ENCODE data around the gene LYPD6.

The LYPD6 gene

GRCh38 chr2:149443150-149443549 is 112.8 kb downstream of the LYPD6 start:
- no peak overlapping the region for H3K4me3 ChIP-seq (ENCODE audit: low read depth, low read length)
- H3K79me2 ChIP-seq, result no peaks in the 10 kb centered on the region
- no peaks in the 10 kb centered on the region for H3K9me3 ChIP-seq (ENCODE audit: control insufficient read depth, low read length)
- peaks cover 42% of the 10 kb centered on the region for H3K4me1 ChIP-seq
- H3K27ac ChIP-seq, result no peak overlapping the region
- no peak overlapping the region for H3K4me2 ChIP-seq (ENCODE audit: low read length)
- no peak overlapping the region for H3K9ac ChIP-seq
- no peak overlapping the region for H2AFZ ChIP-seq
- H3K36me3 ChIP-seq (ENCODE audit: control insufficient read depth, insufficient read depth, low read length), result no peaks in the 10 kb centered on the region
- H3K27me3 ChIP-seq (ENCODE audit: control insufficient read depth, insufficient read depth, low read length), result no peaks in the 10 kb centered on the region
- TF ChIP-seq CTCF (IDR thresholded peaks at IDR 0.05), result no peak

- no peak overlapping the region for H3K4me3 ChIP-seq (ENCODE audit: low read depth, low read length)
- H3K27me3 ChIP-seq (ENCODE audit: control insufficient read depth, insufficient read depth, low read length), result no peaks in the 10 kb centered on the region
- TF ChIP-seq CTCF (IDR thresholded peaks at IDR 0.05), result no peak
- no peaks in the 10 kb centered on the region for H3K79me2 ChIP-seq
- H3K27ac ChIP-seq, result peak overlapping the region; percentile 31
- H3K4me1 ChIP-seq, result peaks cover 42% of the 10 kb centered on the region
- peak overlapping the region; percentile 50 for H2AFZ ChIP-seq
- H3K4me2 ChIP-seq (ENCODE audit: low read length), result no peak overlapping the region
- no peaks in the 10 kb centered on the region for H3K36me3 ChIP-seq (ENCODE audit: control insufficient read depth, insufficient read depth, low read length)
- no peaks in the 10 kb centered on the region for H3K9me3 ChIP-seq (ENCODE audit: control insufficient read depth, low read length)
- H3K9ac ChIP-seq, result no peak overlapping the region
Observed at GRCh38 chr2:149446748-149447147, 116.4 kb downstream of the LYPD6 start.

GRCh38 chr2:149448315-149448714 is 117.9 kb downstream of the LYPD6 start:
- no peaks in the 10 kb centered on the region for H3K79me2 ChIP-seq
- TF ChIP-seq CTCF (IDR thresholded peaks at IDR 0.05), result no peak
- no peak overlapping the region for H3K4me3 ChIP-seq (ENCODE audit: low read depth, low read length)
- H3K4me2 ChIP-seq (ENCODE audit: low read length), result no peak overlapping the region
- no peaks in the 10 kb centered on the region for H3K27me3 ChIP-seq (ENCODE audit: control insufficient read depth, insufficient read depth, low read length)
- no peak overlapping the region for H2AFZ ChIP-seq
- no peaks in the 10 kb centered on the region for H3K9me3 ChIP-seq (ENCODE audit: control insufficient read depth, low read length)
- H3K27ac ChIP-seq, result no peak overlapping the region
- H3K4me1 ChIP-seq, result peaks cover 47% of the 10 kb centered on the region
- no peaks in the 10 kb centered on the region for H3K36me3 ChIP-seq (ENCODE audit: control insufficient read depth, insufficient read depth, low read length)
- no peak overlapping the region for H3K9ac ChIP-seq

GRCh38 chr2:149449017-149449416 is 118.6 kb downstream of the LYPD6 start:
- H3K27ac ChIP-seq, result no peak overlapping the region
- no peaks in the 10 kb centered on the region for H3K9me3 ChIP-seq (ENCODE audit: control insufficient read depth, low read length)
- no peak overlapping the region for H2AFZ ChIP-seq
- H3K79me2 ChIP-seq, result no peaks in the 10 kb centered on the region
- H3K4me1 ChIP-seq, result peaks cover 54% of the 10 kb centered on the region
- H3K4me3 ChIP-seq (ENCODE audit: low read depth, low read length), result no peak overlapping the region
- no peaks in the 10 kb centered on the region for H3K36me3 ChIP-seq (ENCODE audit: control insufficient read depth, insufficient read depth, low read length)
- H3K9ac ChIP-seq, result no peak overlapping the region
- TF ChIP-seq CTCF (IDR thresholded peaks at IDR 0.05), result no peak
- H3K4me2 ChIP-seq (ENCODE audit: low read length), result no peak overlapping the region
- no peaks in the 10 kb centered on the region for H3K27me3 ChIP-seq (ENCODE audit: control insufficient read depth, insufficient read depth, low read length)

GRCh38 chr2:149451417-149452165 is 121.2 kb downstream of the LYPD6 start:
- no peak for TF ChIP-seq CTCF (IDR thresholded peaks at IDR 0.05)
- H3K27ac ChIP-seq, result peak overlapping the region; percentile 88
- no peaks in the 10 kb centered on the region for H3K36me3 ChIP-seq (ENCODE audit: control insufficient read depth, insufficient read depth, low read length)
- H3K9me3 ChIP-seq (ENCODE audit: control insufficient read depth, low read length), result no peaks in the 10 kb centered on the region
- no peaks in the 10 kb centered on the region for H3K79me2 ChIP-seq
- no peaks in the 10 kb centered on the region for H3K27me3 ChIP-seq (ENCODE audit: control insufficient read depth, insufficient read depth, low read length)
- peaks cover 47% of the 10 kb centered on the region for H3K4me1 ChIP-seq
- H3K9ac ChIP-seq, result no peak overlapping the region
- H2AFZ ChIP-seq, result peak overlapping the region; percentile 70
- peak overlapping the region; percentile 17 for H3K4me3 ChIP-seq (ENCODE audit: low read depth, low read length)
- peak overlapping the region; percentile 36 for H3K4me2 ChIP-seq (ENCODE audit: low read length)
